Measurements from ENCODE around the gene GCDH.
"Not testable (repeated sequence)": the region's sequence is repeated elsewhere in the genome, so short reads cannot be mapped to it uniquely, and the experiment has no call there.

The GCDH gene

GRCh38 chr19:12907166-12907565 lies 16.2 kb downstream of the GCDH start:
- DNase-seq (ENCODE audit: low read depth) = no peak

GRCh38 chr19:12912571-12912970 lies 21.6 kb downstream of the GCDH start:
- DNase-seq (ENCODE audit: low read depth) = no peak

- peak; percentile 24 for DNase-seq (ENCODE audit: low read depth)
Measured at GRCh38 chr19:12913011-12913561, 22.1 kb downstream of the GCDH start.

- DNase-seq (ENCODE audit: low read depth) = peak; percentile 28
Measured at GRCh38 chr19:12913851-12914690, 23.1 kb downstream of the GCDH start.

- not testable (repeated sequence) for DNase-seq (ENCODE audit: low read depth)
Measured at GRCh38 chr19:12915860-12916259, 24.9 kb downstream of the GCDH start.

- no peak for DNase-seq (ENCODE audit: low read depth)
Measured at GRCh38 chr19:12918253-12918652, 27.3 kb downstream of the GCDH start.

- DNase-seq (ENCODE audit: low read depth) = no peak
Measured at GRCh38 chr19:12921047-12921446, 30.1 kb downstream of the GCDH start.

GRCh38 chr19:12922959-12923358 lies 32.0 kb downstream of the GCDH start:
- DNase-seq (ENCODE audit: low read depth) = no peak

- no peak for DNase-seq (ENCODE audit: low read depth)
Measured at GRCh38 chr19:12924621-12925310, 33.8 kb downstream of the GCDH start.

GRCh38 chr19:12930002-12930645 lies 39.2 kb downstream of the GCDH start:
- DNase-seq (ENCODE audit: low read depth) = no peak

- no peak for DNase-seq (ENCODE audit: low read depth)
Measured at GRCh38 chr19:12932392-12933286, 41.7 kb downstream of the GCDH start.

- DNase-seq (ENCODE audit: low read depth) = peak; percentile 76
Measured at GRCh38 chr19:12933287-12934072, 42.5 kb downstream of the GCDH start, which contains the start of gene FARSA. Gene FARSA (minus strand): TSS chr19:12933711. CDS start chr19:12933696, 15 bp downstream.

GRCh38 chr19:12935071-12935470 lies 44.1 kb downstream of the GCDH start:
- DNase-seq (ENCODE audit: low read depth) = no peak

- DNase-seq (ENCODE audit: low read depth) = no peak
Measured at GRCh38 chr19:12936582-12936981, 45.6 kb downstream of the GCDH start.

- DNase-seq (ENCODE audit: low read depth) = no peak
Measured at GRCh38 chr19:12937093-12937926, 46.4 kb downstream of the GCDH start.

- DNase-seq (ENCODE audit: low read depth) = peak; percentile 99
Measured at GRCh38 chr19:12937927-12938778, 47.2 kb downstream of the GCDH start, which contains the start of gene CALR. Gene CALR (plus strand): TSS chr19:12938609. CDS start chr19:12938680, 71 bp downstream.

- no peak for DNase-seq (ENCODE audit: low read depth)
Measured at GRCh38 chr19:12938779-12939601, 48.0 kb downstream of the GCDH start.

GRCh38 chr19:12939975-12940423 lies 49.0 kb downstream of the GCDH start:
- no peak for DNase-seq (ENCODE audit: low read depth)
